Measurements from ENCODE around the gene EPN2. TPM values are rescaled to one million over a fixed set of nuclear protein-coding genes. Genes with fewer than 3 reads are reported as not detected.

The EPN2 gene
- polyA plus RNA-seq, 1 donor (not counting 4 experiments of a cell fraction or from before 2014, with no cell fraction given): 30.2 TPM

GRCh38 chr17:19307521-19307920 lies 70.4 kb downstream of the EPN2 start:
- Histone ChIP-seq H3K9me3 (ENCODE audit: control insufficient read depth, low read depth, low read length) (no peaks in the 10 kb centered on the region), H3K27ac (ENCODE audit: control insufficient read depth, insufficient read depth, low read length) (no peak overlapping the region), H3K4me2 (ENCODE audit: control insufficient read depth, extremely low read depth, insufficient read depth, low read depth, low read length) (no peak overlapping the region), H3K4me3 (ENCODE audit: control insufficient read depth in 2 of 3, extremely low read depth in 1 of 3, insufficient read depth in 2 of 3, low read depth in 1 of 3, low read length in 3 of 3) (no peak overlapping the region), H3K4me1 (ENCODE audit: control insufficient read depth, extremely low read depth, insufficient read depth, low read length) (peaks cover 13% of the 10 kb centered on the region), H2AFZ (ENCODE audit: control insufficient read depth, low read length) (no peak overlapping the region), H3K79me2 (ENCODE audit: control insufficient read depth, insufficient read depth, low read length) (peaks cover 4% of the 10 kb centered on the region), H3K27me3 (ENCODE audit: control insufficient read depth, extremely low read depth, insufficient read depth, low read length) (no peaks in the 10 kb centered on the region), H4K20me1 (ENCODE audit: control insufficient read depth, extremely low read depth, insufficient read depth, low read length) (no peaks in the 10 kb centered on the region), H3K9me1 (ENCODE audit: control insufficient read depth, extremely low read depth, insufficient read depth, low read length) (peaks cover 4% of the 10 kb centered on the region), H3K36me3 (ENCODE audit: control insufficient read depth in 2 of 2, extremely low read depth in 1 of 2, insufficient read depth in 2 of 2, low read length in 2 of 2) (peaks cover 10 to 31% of the 10 kb centered on the region in 2 experiments), H3K9ac (ENCODE audit: control insufficient read depth, extremely low read depth, insufficient read depth, low read length) (no peak overlapping the region)
- FAIRE-seq: no peak
- DNase-seq (ENCODE audit: low read depth, low spot score): no peak
- TF ChIP-seq EZH2 (IDR thresholded peaks at IDR 0.05; ENCODE audit: low read length) (no peak), CTCF (optimal IDR thresholded peaks at IDR 0.05 in 1 of 3, IDR thresholded peaks at IDR 0.05 in 1 of 3, conservative IDR thresholded peaks at IDR 0.05 in 1 of 3; ENCODE audit: extremely low read depth in 1 of 3, insufficient read depth in 2 of 3, low read length in 3 of 3) (no peak)
- dilution Hi-C loops (cut with MboI; ENCODE audit: extremely low pct_ligation_motif_present, low sequenced_read_pairs): no loop called here

GRCh38 chr17:19308398-19308797 lies 71.2 kb downstream of the EPN2 start:
- no peak for FAIRE-seq
- H3K9ac ChIP-seq (ENCODE audit: control insufficient read depth, extremely low read depth, insufficient read depth, low read length): no peak overlapping the region
- peaks cover 4% of the 10 kb centered on the region for H3K9me1 ChIP-seq (ENCODE audit: control insufficient read depth, extremely low read depth, insufficient read depth, low read length)
- H4K20me1 ChIP-seq (ENCODE audit: control insufficient read depth, extremely low read depth, insufficient read depth, low read length): no peaks in the 10 kb centered on the region
- TF ChIP-seq CTCF (optimal IDR thresholded peaks at IDR 0.05 in 1 of 3, IDR thresholded peaks at IDR 0.05 in 1 of 3, conservative IDR thresholded peaks at IDR 0.05 in 1 of 3; ENCODE audit: extremely low read depth in 1 of 3, insufficient read depth in 2 of 3, low read length in 3 of 3) (no peak), EZH2 (IDR thresholded peaks at IDR 0.05; ENCODE audit: low read length) (no peak)
- no peak overlapping the region for H3K4me3 ChIP-seq (ENCODE audit: control insufficient read depth in 2 of 3, extremely low read depth in 1 of 3, insufficient read depth in 2 of 3, low read depth in 1 of 3, low read length in 3 of 3)
- no peak overlapping the region for H3K4me2 ChIP-seq (ENCODE audit: control insufficient read depth, extremely low read depth, insufficient read depth, low read depth, low read length)
- no peak overlapping the region for H3K27ac ChIP-seq (ENCODE audit: control insufficient read depth, insufficient read depth, low read length)
- peaks cover 4% of the 10 kb centered on the region for H3K79me2 ChIP-seq (ENCODE audit: control insufficient read depth, insufficient read depth, low read length)
- no peaks in the 10 kb centered on the region for H3K9me3 ChIP-seq (ENCODE audit: control insufficient read depth, low read depth, low read length)
- dilution Hi-C loops (cut with MboI; ENCODE audit: extremely low pct_ligation_motif_present, low sequenced_read_pairs): no loop called here
- H3K4me1 ChIP-seq (ENCODE audit: control insufficient read depth, extremely low read depth, insufficient read depth, low read length): peaks cover 20% of the 10 kb centered on the region
- H3K27me3 ChIP-seq (ENCODE audit: control insufficient read depth, extremely low read depth, insufficient read depth, low read length): no peaks in the 10 kb centered on the region
- H2AFZ ChIP-seq (ENCODE audit: control insufficient read depth, low read length): no peak overlapping the region
- H3K36me3 ChIP-seq (ENCODE audit: control insufficient read depth in 2 of 2, extremely low read depth in 1 of 2, insufficient read depth in 2 of 2, low read length in 2 of 2): peaks cover 13 to 34% of the 10 kb centered on the region in 2 experiments
- DNase-seq (ENCODE audit: low read depth, low spot score): no peak

Measured in keratinocyte (primary cell).